GM23338 (cell line): ENCODE measurements around the gene RBM19. TPM values are rescaled to one million over a fixed set of nuclear protein-coding genes. Genes with fewer than 3 reads are reported as not detected.

Source experiments
- ATAC-seq: fragments of 200-7000 bp; cut with Tn5 transposase; 3 replicates; pipeline ENCODE4 v1.9.1; 2020
- DNase-seq: peaks from one replicate; pipeline ENCODE4 v3.0.0-alpha.2; 2015; ENCODE audit warnings: low spot score
- H2AFZ ChIP-seq: fragments of 200-600 bp; sonication (generic); 2 replicates; pipeline ENCODE4 v1.8.0; 2016; ENCODE audit warnings: antibody characterized with exemption, mild to moderate bottlenecking, moderate library complexity
- H3F3A ChIP-seq: fragments of 200-600 bp; sonication (generic); replicated peaks from 2 replicates; pipeline ENCODE4 v1.8.0; 2017; ENCODE audit warnings: antibody characterized with exemption, mixed run types, low read depth
- H3K27ac ChIP-seq: fragments of 200-600 bp; sonication (generic); 2 replicates; pipeline ENCODE4 v1.6.1; 2016; ENCODE audit warnings: low read depth
- H3K27me3 ChIP-seq: fragments of 200-600 bp; sonication (generic); 2 replicates; pipeline ENCODE4 v1.8.0; 2016; ENCODE audit warnings: mild to moderate bottlenecking, mixed run types, moderate library complexity; ENCODE audit not compliant: insufficient read depth
- H3K36me3 ChIP-seq: fragments of 200-600 bp; sonication (generic); 2 replicates; pipeline ENCODE4 v1.8.0; 2016; ENCODE audit warnings: mild to moderate bottlenecking; ENCODE audit not compliant: insufficient read depth
- H3K4me1 ChIP-seq: fragments of 200-600 bp; sonication (generic); 2 replicates; pipeline ENCODE4 v1.8.0; 2016; ENCODE audit warnings: mild to moderate bottlenecking, moderate library complexity; ENCODE audit not compliant: insufficient read depth
- H3K4me2 ChIP-seq: fragments of 200-600 bp; sonication (generic); 2 replicates; pipeline ENCODE4 v1.7.1; 2017; ENCODE audit warnings: mixed run types
- H3K4me3 ChIP-seq: fragments of 200-600 bp; sonication (generic); 2 replicates; pipeline ENCODE4 v1.6.1; 2016; ENCODE audit warnings: mixed run types
- H3K79me2 ChIP-seq: fragments of 200-600 bp; sonication (generic); replicated peaks from 2 replicates; pipeline ENCODE4 v1.8.0; 2017; ENCODE audit warnings: mild to moderate bottlenecking; ENCODE audit not compliant: insufficient read depth
- H3K9me2 ChIP-seq: fragments of 200-600 bp; sonication (generic); 2 replicates; pipeline ENCODE4 v1.8.0; 2017; ENCODE audit not compliant: insufficient read depth
- H4K20me1 ChIP-seq: fragments of 200-600 bp; sonication (generic); replicated peaks from 2 replicates; pipeline ENCODE4 v1.8.0; 2017; ENCODE audit warnings: mild to moderate bottlenecking; ENCODE audit not compliant: insufficient read depth
- H3K27ac Mint-ChIP-seq: 2 replicates; pipeline ENCODE4 v1.8.0; 2020; ENCODE audit warnings: inconsistent platforms, mild to moderate bottlenecking, moderate library complexity, mixed read lengths
- H3K27me3 Mint-ChIP-seq: 3 replicates; pipeline ENCODE4 v1.8.0; 2022; ENCODE audit warnings: low read depth, mild to moderate bottlenecking, moderate library complexity, mixed read lengths, inconsistent platforms; ENCODE audit not compliant: insufficient read depth, poor library complexity
- H3K36me3 Mint-ChIP-seq: 3 replicates; pipeline ENCODE4 v1.8.0; 2021; ENCODE audit warnings: low read depth, mild to moderate bottlenecking, inconsistent platforms, moderate library complexity, mixed read lengths
- H3K4me1 Mint-ChIP-seq: 3 replicates; pipeline ENCODE4 v1.8.0; 2020; ENCODE audit warnings: mild to moderate bottlenecking, inconsistent platforms, mixed read lengths
- H3K4me3 Mint-ChIP-seq: 3 replicates; pipeline ENCODE4 v1.8.0; 2021; ENCODE audit warnings: moderate library complexity, mild to moderate bottlenecking, inconsistent platforms, mixed read lengths
- H3K9me3 Mint-ChIP-seq: 3 replicates; pipeline ENCODE4 v1.8.0; 2020; ENCODE audit warnings: moderate library complexity, mild to moderate bottlenecking, inconsistent platforms, mixed read lengths
- CREB1 ChIP-seq: fragments of 250-450 bp; sonication (Bioruptor Pico); IDR thresholded peaks from 2 replicates; pipeline ENCODE4 v1.5.0; 2020; ENCODE audit warnings: low read depth, mild to moderate bottlenecking, moderate library complexity
- ETS1 ChIP-seq: IDR thresholded peaks from 2 replicates; pipeline ENCODE4 v1.6.1; 2016; ENCODE audit warnings: antibody characterized with exemption
- EZH2 ChIP-seq: fragments of 200-600 bp; sonication (generic); IDR thresholded peaks from one replicate; pipeline ENCODE4 v1.8.0; 2017; ENCODE audit warnings: antibody characterized with exemption, mild to moderate bottlenecking, low read depth; ENCODE audit not compliant: unreplicated experiment
- EZH2phosphoT487 ChIP-seq: fragments of 200-600 bp; sonication (generic); IDR thresholded peaks from one replicate; pipeline ENCODE4 v1.8.1; 2018; ENCODE audit warnings: antibody characterized with exemption; ENCODE audit not compliant: unreplicated experiment
- JUNB ChIP-seq: IDR thresholded peaks from one replicate; pipeline ENCODE4 v1.6.1; 2016; ENCODE audit warnings: antibody characterized with exemption; ENCODE audit not compliant: unreplicated experiment
- NANOG ChIP-seq: IDR thresholded peaks from 2 replicates; pipeline ENCODE4 v1.6.1; 2016; ENCODE audit warnings: antibody characterized with exemption, borderline replicate concordance
- POLR2AphosphoS5 ChIP-seq: IDR thresholded peaks from 2 replicates; pipeline ENCODE4 v1.6.1; 2016; ENCODE audit warnings: antibody characterized with exemption, low read depth
- REST ChIP-seq: IDR thresholded peaks from one replicate; pipeline ENCODE4 v1.6.1; 2018; ENCODE audit warnings: antibody characterized with exemption; ENCODE audit not compliant: unreplicated experiment
- STAT1 ChIP-seq: IDR thresholded peaks from one replicate; pipeline ENCODE4 v1.6.1; 2016; ENCODE audit warnings: antibody characterized with exemption; ENCODE audit not compliant: unreplicated experiment
- ZNF114 ChIP-seq: fragments of 250-450 bp; sonication (Bioruptor Pico); IDR thresholded peaks from 2 replicates; pipeline ENCODE4 v1.5.0; 2020; ENCODE audit warnings: mild to moderate bottlenecking, moderate library complexity
- ZNF331 ChIP-seq: fragments of 250-450 bp; sonication (Bioruptor Pico); IDR thresholded peaks from 2 replicates; pipeline ENCODE4 v1.5.0; 2020; ENCODE audit warnings: low read depth, mild to moderate bottlenecking, moderate library complexity
- ZNF462 ChIP-seq: fragments of 250-450 bp; sonication (Bioruptor Pico); IDR thresholded peaks from 2 replicates; pipeline ENCODE4 v1.5.0; 2020; ENCODE audit warnings: mild to moderate bottlenecking, moderate library complexity
- polyA plus RNA-seq: library from polyadenylated mRNA; unstranded; fragments of >200 nt; fragmentation: Nextera tagmentation; extraction: Ambion mirVana; gene quantifications from 2 replicates; pipeline ENCODE4 v1.2.1, GENCODE V29; 2016
- total RNA-seq: library from RNA; depleted of rRNA; stranded (reverse); fragments of >200 nt; shearing (Covaris generic); gene quantifications from 2 replicates; pipeline ENCODE4 v1.2.3, GENCODE V29; 2014
- TF ChIP-seq, protein P1 (sequence below), 2 experiments: fragments of 200-600 bp in 1 of 2; sonication (generic) in 1 of 2; conservative IDR thresholded peaks; 2 replicates each; pipeline versions ENCODE4 v1.5.1 to v1.6.1; 2016 to 2017; ENCODE audit warnings: antibody characterized with exemption in 2 of 2, low read depth in 2 of 2, mild to moderate bottlenecking in 2 of 2, moderate library complexity in 1 of 2

RBM19 gene
- total and polyA plus RNA-seq, 2 experiments from 2014 or later = 43.4 to 56.7 TPM

- DNase-seq (no peak), ATAC-seq (no peak)
- H2AFZ ChIP-seq = no peak overlapping the region
- H3K36me3 Mint-ChIP-seq = peaks cover 22% of the 10 kb centered on the region
- H3F3A ChIP-seq = no peaks in the 10 kb centered on the region
- no peak overlapping the region for H3K27ac ChIP-seq
- no peaks in the 10 kb centered on the region for H3K27me3 ChIP-seq
- H3K27ac Mint-ChIP-seq = no peak overlapping the region
- H3K36me3 ChIP-seq = no peaks in the 10 kb centered on the region
- H3K4me3 ChIP-seq = no peak overlapping the region
- peaks cover 5% of the 10 kb centered on the region for H3K27me3 Mint-ChIP-seq
- peaks cover 17% of the 10 kb centered on the region for H3K4me1 Mint-ChIP-seq
- H3K79me2 ChIP-seq = no peaks in the 10 kb centered on the region
- no peaks in the 10 kb centered on the region; the same call in 1 of the 2 replicates for H4K20me1 ChIP-seq
- H3K4me1 ChIP-seq = peaks cover 11% of the 10 kb centered on the region
- H3K9me2 ChIP-seq = no peaks in the 10 kb centered on the region
- peaks cover 6% of the 10 kb centered on the region; the same call in 2 of the 3 replicates for H3K9me3 Mint-ChIP-seq
- H3K4me2 ChIP-seq = no peak overlapping the region
- H3K4me3 Mint-ChIP-seq = no peak overlapping the region
- TF ChIP-seq, protein P1, sequence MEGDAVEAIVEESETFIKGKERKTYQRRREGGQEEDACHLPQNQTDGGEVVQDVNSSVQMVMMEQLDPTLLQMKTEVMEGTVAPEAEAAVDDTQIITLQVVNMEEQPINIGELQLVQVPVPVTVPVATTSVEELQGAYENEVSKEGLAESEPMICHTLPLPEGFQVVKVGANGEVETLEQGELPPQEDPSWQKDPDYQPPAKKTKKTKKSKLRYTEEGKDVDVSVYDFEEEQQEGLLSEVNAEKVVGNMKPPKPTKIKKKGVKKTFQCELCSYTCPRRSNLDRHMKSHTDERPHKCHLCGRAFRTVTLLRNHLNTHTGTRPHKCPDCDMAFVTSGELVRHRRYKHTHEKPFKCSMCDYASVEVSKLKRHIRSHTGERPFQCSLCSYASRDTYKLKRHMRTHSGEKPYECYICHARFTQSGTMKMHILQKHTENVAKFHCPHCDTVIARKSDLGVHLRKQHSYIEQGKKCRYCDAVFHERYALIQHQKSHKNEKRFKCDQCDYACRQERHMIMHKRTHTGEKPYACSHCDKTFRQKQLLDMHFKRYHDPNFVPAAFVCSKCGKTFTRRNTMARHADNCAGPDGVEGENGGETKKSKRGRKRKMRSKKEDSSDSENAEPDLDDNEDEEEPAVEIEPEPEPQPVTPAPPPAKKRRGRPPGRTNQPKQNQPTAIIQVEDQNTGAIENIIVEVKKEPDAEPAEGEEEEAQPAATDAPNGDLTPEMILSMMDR (conservative IDR thresholded peaks at IDR 0.05; ENCODE audit: low read depth in 2 of 2) = no peak
- TF ChIP-seq REST (no peak), EZH2phosphoT487 (no peak), ETS1 (no peak), POLR2AphosphoS5 (no peak), CREB1 (CRISPR knock-in tag) (no peak), EZH2 (no peak), ZNF114 (CRISPR knock-in tag) (no peak), JUNB (no peak), ZNF462 (CRISPR knock-in tag) (no peak), ZNF331 (CRISPR knock-in tag) (no peak), NANOG (no peak), STAT1 (no peak)
Measured at GRCh38 chr12:113888435-113888834, 77.7 kb downstream of the RBM19 start.
